Ramos (cell line): Measurements from ENCODE around the gene TMCC1.

ENCODE experiments used
- in situ Hi-C: fragments of 300-500 bp; cut with MboI; formaldehyde crosslinking; loops from one replicate; pipeline ENCODE4 v1.14.3; 2022; ENCODE audit warnings: low sequenced_read_pairs; ENCODE audit not compliant: unreplicated experiment

TMCC1 gene

GRCh38 chr3:129838086-129838485 lies 55.4 kb downstream of the TMCC1 start:
- in situ Hi-C loops: loop anchor here (10.0 kb wide), 1 partner anchor 353 kb away; no protein-coding TSS in a partner anchor

- in situ Hi-C loops: loop anchor here (10.0 kb wide), 1 partner anchor 352 kb away; no protein-coding TSS in a partner anchor
Observed at GRCh38 chr3:129837065-129837642, 56.4 kb downstream of the TMCC1 start.

- in situ Hi-C loops: loop anchor here (10.0 kb wide), 1 partner anchor 352 kb away; no protein-coding TSS in a partner anchor
Observed at GRCh38 chr3:129836381-129837064, 57.0 kb downstream of the TMCC1 start.

- in situ Hi-C loops: loop anchor here (10.0 kb wide), 1 partner anchor 350 kb away; no protein-coding TSS in a partner anchor
Observed at GRCh38 chr3:129835198-129835597, 58.3 kb downstream of the TMCC1 start.

- in situ Hi-C loops: loop anchor here (10.0 kb wide), 1 partner anchor 350 kb away; no protein-coding TSS in a partner anchor
Observed at GRCh38 chr3:129834580-129834979, 58.9 kb downstream of the TMCC1 start.

DNA sequence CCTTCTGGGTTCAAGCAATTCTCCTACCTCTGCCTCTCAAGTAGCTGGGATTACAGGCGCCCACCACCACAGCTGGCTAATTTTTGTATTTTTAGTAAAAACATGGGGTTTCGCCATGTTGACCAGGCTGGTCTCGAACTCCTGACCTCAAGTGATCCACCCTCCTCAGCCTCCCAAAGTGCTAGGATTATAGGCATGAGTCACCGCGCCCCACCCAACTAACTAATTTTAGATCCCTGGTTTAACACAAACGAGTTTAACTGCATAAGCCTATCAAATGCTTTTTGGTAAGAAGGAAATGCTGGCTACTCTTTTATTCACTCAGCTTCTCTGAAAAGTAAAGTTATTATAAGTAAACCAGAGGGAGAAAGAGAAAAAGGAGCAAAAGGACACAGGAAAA lies 61.6 kb downstream of the TMCC1 start:
- in situ Hi-C loops: loop anchor here (10.0 kb wide), 1 partner anchor 347 kb away; no protein-coding TSS in a partner anchor

- in situ Hi-C loops: loop anchor here (10.0 kb wide), 1 partner anchor 347 kb away; no protein-coding TSS in a partner anchor
Observed at GRCh38 chr3:129831503-129831902, 62.0 kb downstream of the TMCC1 start.

GRCh38 chr3:129829640-129830039 lies 63.9 kb downstream of the TMCC1 start:
- in situ Hi-C loops: loop anchor here (10.0 kb wide), 1 partner anchor 345 kb away; no protein-coding TSS in a partner anchor

- in situ Hi-C loops: no loop called here
Observed at GRCh38 chr3:129827765-129828164, 65.7 kb downstream of the TMCC1 start.

DNA sequence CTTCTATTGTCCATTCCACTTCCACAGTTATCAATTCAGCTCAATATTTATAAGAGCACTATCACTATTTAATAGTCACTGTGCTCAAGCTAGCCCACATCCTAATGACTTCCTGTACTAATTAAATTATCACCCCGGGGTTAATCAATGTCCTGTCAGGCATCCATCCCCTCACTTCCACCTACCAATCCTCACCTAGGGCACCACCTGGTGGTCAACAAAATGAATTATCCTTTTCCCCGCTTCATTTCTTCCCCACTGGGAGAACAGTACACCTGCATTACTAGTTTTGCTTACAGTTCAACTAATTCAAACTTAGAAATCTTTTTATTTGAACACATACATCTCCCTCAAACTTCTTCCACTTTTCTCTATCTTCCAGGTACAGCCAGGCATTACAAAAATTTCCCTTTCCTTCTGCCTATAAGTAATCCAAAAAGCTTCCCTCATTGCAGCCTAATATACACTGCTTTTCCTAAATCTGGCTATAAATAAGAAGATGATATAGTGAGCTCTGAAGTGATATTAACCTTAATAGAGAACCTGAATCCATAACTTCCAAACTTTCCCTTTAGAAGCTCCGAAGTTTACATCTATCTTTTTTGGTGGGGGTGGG lies 68.5 kb downstream of the TMCC1 start:
- in situ Hi-C loops: no loop called here

GRCh38 chr3:129822679-129823078 lies 70.8 kb downstream of the TMCC1 start:
- in situ Hi-C loops: no loop called here

GRCh38 chr3:129822241-129822640 lies 71.3 kb downstream of the TMCC1 start:
- in situ Hi-C loops: no loop called here

DNA sequence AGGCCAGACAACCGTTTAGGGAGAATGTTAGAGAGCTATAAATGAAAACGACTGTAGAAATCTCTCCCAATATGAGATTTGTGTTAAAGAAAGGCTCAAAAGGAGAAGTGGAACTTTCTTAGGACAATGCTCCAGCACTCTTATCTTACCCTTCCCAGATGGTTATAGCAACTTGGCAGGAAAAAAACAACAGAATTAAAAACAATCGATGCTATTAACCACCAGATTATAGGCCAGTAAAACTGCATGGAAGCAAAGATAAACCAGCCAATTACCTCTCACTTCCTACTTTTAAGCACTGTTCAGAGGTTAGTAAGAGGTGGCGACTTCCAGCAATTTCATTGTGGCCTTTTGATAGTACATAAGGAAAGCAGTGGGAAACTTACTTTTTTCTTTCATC lies 72.9 kb downstream of the TMCC1 start:
- in situ Hi-C loops: no loop called here

- in situ Hi-C loops: no loop called here
Observed at GRCh38 chr3:129812589-129812988, 80.9 kb downstream of the TMCC1 start.

DNA sequence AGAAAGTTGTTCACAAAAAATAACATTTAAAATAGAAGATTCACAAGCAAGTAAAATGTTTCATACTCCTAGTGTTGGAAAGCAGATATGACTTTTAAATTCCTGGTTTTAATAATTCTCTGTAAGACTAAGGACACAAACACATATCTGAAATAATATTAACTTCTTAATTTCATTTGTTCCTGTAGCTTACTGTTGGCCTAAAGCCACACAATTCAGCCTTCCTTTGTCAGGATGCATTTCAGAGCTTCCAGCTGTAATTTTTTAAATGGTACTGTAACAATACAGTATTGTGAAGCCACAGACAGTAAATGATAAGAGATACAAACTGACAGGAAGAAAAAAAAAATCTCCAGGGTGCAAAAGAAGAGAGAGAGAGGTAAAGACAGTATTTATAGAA lies 84.2 kb downstream of the TMCC1 start:
- in situ Hi-C loops: no loop called here

GRCh38 chr3:129796146-129796545 lies 97.4 kb downstream of the TMCC1 start:
- in situ Hi-C loops: no loop called here

DNA sequence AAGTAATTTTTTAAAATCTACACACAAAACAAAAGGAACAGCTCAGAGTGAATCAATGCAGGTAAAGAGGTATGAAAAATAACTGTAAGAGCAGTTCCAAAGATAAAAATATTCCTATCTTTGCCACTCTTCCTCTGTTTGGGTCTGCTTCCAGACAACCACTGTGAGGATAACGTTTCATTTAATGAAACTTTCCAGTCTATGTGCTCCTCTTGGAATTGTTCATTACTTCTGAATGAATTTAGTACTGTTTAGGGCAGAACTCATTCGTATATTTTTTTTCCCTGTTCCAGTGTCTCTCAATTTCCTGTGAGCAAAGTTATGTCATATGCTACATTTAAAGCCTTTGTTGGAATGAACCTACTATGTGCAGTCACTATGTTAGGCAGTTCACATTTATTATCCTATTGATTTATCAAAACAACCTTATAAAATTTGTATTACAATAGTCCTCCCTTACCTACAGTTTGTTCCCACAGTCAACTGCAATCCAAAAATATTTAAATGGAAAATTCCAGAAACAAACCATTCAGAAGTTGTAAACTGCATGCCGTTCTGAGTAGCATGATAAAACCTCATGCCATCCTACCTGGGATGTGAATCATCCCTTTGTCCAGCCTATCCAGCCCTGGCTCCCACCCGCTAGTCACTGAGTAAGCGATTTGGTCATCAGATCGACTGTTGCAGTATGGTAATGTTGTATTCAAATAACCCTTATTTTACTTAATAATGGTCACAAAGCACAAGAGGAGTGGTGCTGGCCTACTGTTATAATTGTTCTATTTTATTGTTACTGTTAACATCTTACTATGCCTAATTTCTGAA lies 98.1 kb downstream of the TMCC1 start:
- in situ Hi-C loops: no loop called here

- in situ Hi-C loops: no loop called here
Observed at GRCh38 chr3:129794311-129795185, 99.0 kb downstream of the TMCC1 start.

GRCh38 chr3:129793942-129794310 lies 99.6 kb downstream of the TMCC1 start:
- in situ Hi-C loops: no loop called here
